ENCODE results near the gene MYH10. TPM values are rescaled to one million over a fixed set of nuclear protein-coding genes. Genes with fewer than 3 reads are reported as not detected.

The MYH10 gene
- total and polyA plus RNA-seq, 9 of the 15 experiments (the other 6 are each of a cell fraction or from before 2014, with no cell fraction given) = 16.3 to 95.3 (median 39.7) TPM

GRCh38 chr17:8441690-8442089 lies 188.8 kb downstream of the MYH10 start:
- no peak for FAIRE-seq
- no peaks in the 10 kb centered on the region; a peak in 3 of 5 replicates for H3K4me1 ChIP-seq (replicated peaks in 1 of 2; ENCODE audit: control insufficient read depth in 2 of 2, insufficient read depth in 2 of 2, low read length in 2 of 2)
- WGBS (ENCODE audit: insufficient coverage, low coverage, missing lambda C conversion rate) = 73% methylated on average over 2 of the region's 2 CpGs
- no peak overlapping the region for H3K9ac ChIP-seq (ENCODE audit: insufficient read depth in 1 of 2, low read depth in 2 of 2, low read length in 2 of 2)
- intact Hi-C loops (cut with micrococcal nuclease) = no loop called here
- CTCF ChIA-PET (ENCODE audit: low intra/inter-chr PET ratio) = no interaction called here
- H3K27me3 ChIP-seq (ENCODE audit: control insufficient read depth in 2 of 2, insufficient read depth in 2 of 2, low read length in 2 of 2) = no peaks in the 10 kb centered on the region
- in situ Hi-C loops (cut with MboI) = no loop called here
- H3K9me1 ChIP-seq (ENCODE audit: control insufficient read depth, insufficient read depth, low read length) = no peaks in the 10 kb centered on the region
- no peak overlapping the region; the same call in 2 of the 3 replicates for H3K27ac ChIP-seq (ENCODE audit: extremely low read depth, low read depth, low read length)
- ATAC-seq = peak; percentile 40
- no peaks in the 10 kb centered on the region for H3K9me3 ChIP-seq (replicated peaks; ENCODE audit: control insufficient read depth, insufficient read depth, low read depth, low read length)
- no peak overlapping the region for H3K4me2 ChIP-seq (ENCODE audit: insufficient read depth, low read length)
- H3K36me3 ChIP-seq (ENCODE audit: control insufficient read depth, insufficient read depth, low read length) = peaks cover 40% of the 10 kb centered on the region
- POLR2A ChIA-PET = interaction anchor here (0.6 kb wide), 1 partner anchor 10 kb away, joined by 3 read pairs; no protein-coding TSS in a partner anchor
- DNase-seq (ENCODE audit: extremely low read depth in 1 of 4, low spot score in 3 of 4) = no peak
- no peak overlapping the region for H3K4me3 ChIP-seq
- H4K20me1 ChIP-seq (replicated peaks; ENCODE audit: control insufficient read depth, insufficient read depth, low read length) = no peaks in the 10 kb centered on the region
- BruUV-seq (replicated peaks) = no TSS peak
- no peak overlapping the region for H2AFZ ChIP-seq (ENCODE audit: low read depth, low read length)
- H3K79me2 ChIP-seq (ENCODE audit: control insufficient read depth, insufficient read depth, low read length) = peaks cover 56% of the 10 kb centered on the region
- no peak for TF ChIP-seq STAT5A (IDR thresholded peaks at IDR 0.05; ENCODE audit: borderline replicate concordance, low read length)
- no peak for TF ChIP-seq RBM34 (IDR thresholded peaks at IDR 0.05; ENCODE audit: borderline replicate concordance, insufficient read depth, low read length)
- TF ChIP-seq HDAC6 (IDR thresholded peaks at IDR 0.05; ENCODE audit: low read depth, low read length) = no peak
- no peak for TF ChIP-seq KAT7 (CRISPR knock-in tag; IDR thresholded peaks at IDR 0.05; ENCODE audit: borderline replicate concordance)
- no peak for TF ChIP-seq NR2C2 (CRISPR knock-in tag; IDR thresholded peaks at IDR 0.05)
- TF ChIP-seq NR2C2 (tag; IDR thresholded peaks at IDR 0.05) = no peak
- no peak for TF ChIP-seq ZNF318 (IDR thresholded peaks at IDR 0.05; ENCODE audit: borderline replicate concordance in 1 of 2, low read depth in 1 of 2)
- TF ChIP-seq CREB3 (tag; conservative IDR thresholded peaks at IDR 0.05; ENCODE audit: low read depth) = no peak
- no peak for TF ChIP-seq POLR2G (IDR thresholded peaks at IDR 0.05; ENCODE audit: low read depth, low read length)
- no peak for TF ChIP-seq CREB5 (CRISPR knock-in tag; IDR thresholded peaks at IDR 0.05)
- no peak for TF ChIP-seq ZNF668 (CRISPR knock-in tag; IDR thresholded peaks at IDR 0.05)

Measured in K562 (cell line).